Gastrocnemius medialis (tissue), 4 donors: ENCODE results near the gene GAB2.

Source experiments
- POLR2A ChIP-seq, 2 donors: fragments of 450-650 bp; IDR thresholded peaks; one replicate each; pipeline ENCODE4 v1.6.1; 2017; ENCODE audit warnings: antibody characterized with exemption in 2 of 2, mild to moderate bottlenecking in 2 of 2, moderate library complexity in 2 of 2
- TF ChIP-seq, protein P1 (sequence below), 5 experiments: fragments of 450-650 bp in 3 of 5; fragments of 200-600 bp in 2 of 5; sonication (generic) in 2 of 5; IDR thresholded peaks in 4 of 5; conservative IDR thresholded peaks in 1 of 5; 1 replicate in 4 of 5; 2 replicates in 1 of 5; pipeline ENCODE4 v1.5.1; 2016 to 2019; ENCODE audit warnings: antibody characterized with exemption in 5 of 5, mild to moderate bottlenecking in 3 of 5, moderate library complexity in 3 of 5

- TF ChIP-seq, protein P1, sequence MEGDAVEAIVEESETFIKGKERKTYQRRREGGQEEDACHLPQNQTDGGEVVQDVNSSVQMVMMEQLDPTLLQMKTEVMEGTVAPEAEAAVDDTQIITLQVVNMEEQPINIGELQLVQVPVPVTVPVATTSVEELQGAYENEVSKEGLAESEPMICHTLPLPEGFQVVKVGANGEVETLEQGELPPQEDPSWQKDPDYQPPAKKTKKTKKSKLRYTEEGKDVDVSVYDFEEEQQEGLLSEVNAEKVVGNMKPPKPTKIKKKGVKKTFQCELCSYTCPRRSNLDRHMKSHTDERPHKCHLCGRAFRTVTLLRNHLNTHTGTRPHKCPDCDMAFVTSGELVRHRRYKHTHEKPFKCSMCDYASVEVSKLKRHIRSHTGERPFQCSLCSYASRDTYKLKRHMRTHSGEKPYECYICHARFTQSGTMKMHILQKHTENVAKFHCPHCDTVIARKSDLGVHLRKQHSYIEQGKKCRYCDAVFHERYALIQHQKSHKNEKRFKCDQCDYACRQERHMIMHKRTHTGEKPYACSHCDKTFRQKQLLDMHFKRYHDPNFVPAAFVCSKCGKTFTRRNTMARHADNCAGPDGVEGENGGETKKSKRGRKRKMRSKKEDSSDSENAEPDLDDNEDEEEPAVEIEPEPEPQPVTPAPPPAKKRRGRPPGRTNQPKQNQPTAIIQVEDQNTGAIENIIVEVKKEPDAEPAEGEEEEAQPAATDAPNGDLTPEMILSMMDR (IDR thresholded peaks at IDR 0.05 in 4 of 5, conservative IDR thresholded peaks at IDR 0.05 in 1 of 5) = no peak
- TF ChIP-seq POLR2A (IDR thresholded peaks at IDR 0.05) = no peak
Measured at GRCh38 chr11:78467370-78467769, 49.8 kb upstream of the GAB2 start.
